HepG2 (cell line): Measurements from ENCODE around the gene MIF4GD. TPM values are rescaled to one million over a fixed set of nuclear protein-coding genes. Genes with fewer than 3 reads are reported as not detected.

Experiments used
- AGO1 ChIP-seq: fragments of 200-400 bp; formaldehyde crosslinking; IDR thresholded peaks from 2 replicates; pipeline ENCODE4 v1.6.1; 2017; ENCODE audit warnings: mild to moderate bottlenecking, low read depth, low read length, moderate library complexity; ENCODE audit not compliant: poor library complexity, severe bottlenecking
- ATF7 ChIP-seq, 2 experiments: fragments of 450-650 bp in 1 of 2; sonication (generic) in 1 of 2; formaldehyde crosslinking in 1 of 2; IDR thresholded peaks; 2 replicates each; pipeline versions ENCODE4 v1.4.0 to v1.6.1; 2016 to 2020; ENCODE audit warnings: antibody characterized with exemption in 1 of 2, mild to moderate bottlenecking in 1 of 2, missing genetic modification reagents in 1 of 2
- CCAR2 ChIP-seq: fragments of 200-400 bp; formaldehyde crosslinking; optimal IDR thresholded peaks from 2 replicates; pipeline ENCODE3; 2018; ENCODE audit warnings: low read depth, mild to moderate bottlenecking, low read length, moderate library complexity
- ETV5 ChIP-seq: IDR thresholded peaks from 2 replicates; pipeline ENCODE4 v1.6.1; 2018; ENCODE audit warnings: missing biosample characterization, missing genetic modification reagents, inconsistent platforms, borderline replicate concordance
- KDM2A ChIP-seq: sonication (generic); formaldehyde crosslinking; IDR thresholded peaks from 2 replicates; pipeline ENCODE4 v1.4.0; 2020; ENCODE audit warnings: low read depth, missing genetic modification reagents, borderline replicate concordance
- NCOR1 ChIP-seq: fragments of 200-600 bp; sonication (generic); IDR thresholded peaks from 2 replicates; pipeline ENCODE4 v1.7.0; 2017; ENCODE audit warnings: antibody characterized with exemption, low read length, borderline replicate concordance
- NFIC ChIP-seq: IDR thresholded peaks from 2 replicates; pipeline ENCODE4 v1.6.1; 2012; ENCODE audit warnings: mild to moderate bottlenecking, low read length, inconsistent platforms
- RNF219 ChIP-seq: sonication (generic); formaldehyde crosslinking; IDR thresholded peaks from 2 replicates; pipeline ENCODE4 v1.5.0; 2020; ENCODE audit warnings: mild to moderate bottlenecking, missing genetic modification reagents
- SETDB1 ChIP-seq: sonication (generic); formaldehyde crosslinking; IDR thresholded peaks from 2 replicates; pipeline ENCODE4 v1.5.1; 2020; ENCODE audit warnings: missing genetic modification reagents, mild to moderate bottlenecking, borderline replicate concordance
- SIN3A ChIP-seq: IDR thresholded peaks from 2 replicates; pipeline ENCODE4 v1.6.1; 2011; ENCODE audit warnings: low read depth, mild to moderate bottlenecking, control low read depth, low read length, borderline replicate concordance
- WIZ ChIP-seq: sonication (generic); formaldehyde crosslinking; IDR thresholded peaks from 2 replicates; pipeline ENCODE4 v1.5.1; 2020; ENCODE audit warnings: mild to moderate bottlenecking, missing genetic modification reagents
- ZFX ChIP-seq: sonication (generic); formaldehyde crosslinking; IDR thresholded peaks from 2 replicates; pipeline ENCODE4 v1.4.0; 2020; ENCODE audit warnings: mild to moderate bottlenecking, low read depth, missing genetic modification reagents, moderate library complexity
- ZHX2 ChIP-seq, 2 experiments: sonication (generic) in 1 of 2; formaldehyde crosslinking in 1 of 2; IDR thresholded peaks; 2 replicates each; pipeline versions ENCODE4 v1.6.1 to v1.9.0; 2014 to 2022; ENCODE audit warnings: antibody characterized with exemption in 1 of 2, borderline replicate concordance in 1 of 2, inconsistent platforms in 1 of 2, low read depth in 1 of 2, missing genetic modification reagents in 1 of 2
- ZNF253 ChIP-seq: sonication (generic); formaldehyde crosslinking; IDR thresholded peaks from 2 replicates; pipeline ENCODE4 v1.8.0; 2022; ENCODE audit warnings: mild to moderate bottlenecking, missing genetic modification reagents, borderline replicate concordance
- ZNF263 ChIP-seq: sonication (generic); formaldehyde crosslinking; IDR thresholded peaks from 2 replicates; pipeline ENCODE4 v1.4.0; 2020; ENCODE audit warnings: missing genetic modification reagents
- ZNF326 ChIP-seq: sonication (generic); formaldehyde crosslinking; IDR thresholded peaks from 2 replicates; pipeline ENCODE4 v1.4.0; 2020; ENCODE audit warnings: missing genetic modification reagents, borderline replicate concordance
- ZNF331 ChIP-seq: sonication (generic); formaldehyde crosslinking; IDR thresholded peaks from 2 replicates; pipeline ENCODE4 v1.4.0; 2020; ENCODE audit warnings: missing genetic modification reagents
- ZNF549 ChIP-seq: sonication (generic); formaldehyde crosslinking; IDR thresholded peaks from 2 replicates; pipeline ENCODE4 v1.5.0; 2020; ENCODE audit warnings: missing genetic modification reagents
- polyA plus RNA-seq, 8 experiments: library from polyadenylated mRNA; depleted of rRNA in 3 of 8; stranded (reverse) in 7 of 8; unstranded in 1 of 8; fragments of >200 nt; fragmentation: Illumina TruSeq in 4 of 8; extraction: Trizol in 4 of 8; gene quantifications; 2 replicates each; pipeline versions ENCODE4 v1.2.1 to v1.2.3, GENCODE V29; 2011 to 2016; ENCODE audit warnings: low read depth in 4 of 8, missing spikeins in 1 of 8, mixed read lengths in 1 of 8; ENCODE audit not compliant: insufficient read depth in 1 of 8
- total RNA-seq, 5 experiments: library from RNA; depleted of rRNA; stranded (reverse); fragments of >200 nt; fragmentation: Illumina TruSeq; extraction: Trizol; gene quantifications; 2 replicates each; pipeline ENCODE4 v1.2.3, GENCODE V29; 2016; ENCODE audit warnings: low read depth in 1 of 5
- TF ChIP-seq, protein P1 (sequence below): sonication (generic); formaldehyde crosslinking; IDR thresholded peaks from 2 replicates; pipeline ENCODE4 v1.4.0; 2020; ENCODE audit warnings: missing genetic modification reagents

Gene MIF4GD
- total and polyA plus RNA-seq, 2 of the 13 experiments (the other 11 are each of a cell fraction or from before 2014, with no cell fraction given) = 14.0 to 28.0 TPM

DNA sequence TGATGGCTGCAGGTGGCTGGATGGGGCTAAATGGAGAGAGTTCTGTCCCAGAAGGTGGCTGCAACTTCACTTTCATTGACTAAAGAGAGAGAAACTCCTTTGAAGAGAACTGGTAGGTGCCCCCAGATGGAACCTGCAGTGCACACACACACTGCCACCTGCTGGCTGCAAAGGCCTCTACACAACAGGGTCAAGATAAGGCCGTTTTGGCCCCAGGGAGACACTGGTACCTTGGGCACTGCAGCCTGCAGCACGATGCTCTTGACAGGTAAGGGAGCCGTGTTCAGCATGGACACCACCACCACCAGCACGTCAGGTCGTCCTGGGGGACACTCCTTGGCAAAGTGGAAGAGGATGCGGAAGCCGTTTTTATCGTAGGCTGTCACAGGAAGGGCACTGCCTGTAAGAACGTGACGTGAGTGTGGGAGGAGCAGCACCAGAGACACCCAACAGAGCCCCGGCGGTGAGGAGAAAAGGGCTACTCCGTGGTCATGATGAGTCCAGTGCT lies 32.3 kb downstream of the MIF4GD start (continued):
- TF ChIP-seq RNF219 (CRISPR knock-in tag) = no peak
- 0 out of 2 replicates have a peak, but pooled peaks have one; percentile 8 for TF ChIP-seq ZNF331 (CRISPR knock-in tag)
- TF ChIP-seq, protein P1, sequence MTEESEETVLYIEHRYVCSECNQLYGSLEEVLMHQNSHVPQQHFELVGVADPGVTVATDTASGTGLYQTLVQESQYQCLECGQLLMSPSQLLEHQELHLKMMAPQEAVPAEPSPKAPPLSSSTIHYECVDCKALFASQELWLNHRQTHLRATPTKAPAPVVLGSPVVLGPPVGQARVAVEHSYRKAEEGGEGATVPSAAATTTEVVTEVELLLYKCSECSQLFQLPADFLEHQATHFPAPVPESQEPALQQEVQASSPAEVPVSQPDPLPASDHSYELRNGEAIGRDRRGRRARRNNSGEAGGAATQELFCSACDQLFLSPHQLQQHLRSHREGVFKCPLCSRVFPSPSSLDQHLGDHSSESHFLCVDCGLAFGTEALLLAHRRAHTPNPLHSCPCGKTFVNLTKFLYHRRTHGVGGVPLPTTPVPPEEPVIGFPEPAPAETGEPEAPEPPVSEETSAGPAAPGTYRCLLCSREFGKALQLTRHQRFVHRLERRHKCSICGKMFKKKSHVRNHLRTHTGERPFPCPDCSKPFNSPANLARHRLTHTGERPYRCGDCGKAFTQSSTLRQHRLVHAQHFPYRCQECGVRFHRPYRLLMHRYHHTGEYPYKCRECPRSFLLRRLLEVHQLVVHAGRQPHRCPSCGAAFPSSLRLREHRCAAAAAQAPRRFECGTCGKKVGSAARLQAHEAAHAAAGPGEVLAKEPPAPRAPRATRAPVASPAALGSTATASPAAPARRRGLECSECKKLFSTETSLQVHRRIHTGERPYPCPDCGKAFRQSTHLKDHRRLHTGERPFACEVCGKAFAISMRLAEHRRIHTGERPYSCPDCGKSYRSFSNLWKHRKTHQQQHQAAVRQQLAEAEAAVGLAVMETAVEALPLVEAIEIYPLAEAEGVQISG (CRISPR knock-in tag) = peak; percentile 61; the same call in 1 of the 2 replicates
- TF ChIP-seq CCAR2 = no peak
- peak; percentile 17; the same call in 1 of the 2 replicates for TF ChIP-seq KDM2A (CRISPR knock-in tag)
- no peak for TF ChIP-seq NFIC
- no peak for TF ChIP-seq SETDB1 (CRISPR knock-in tag)
- TF ChIP-seq ETV5 (CRISPR knock-in tag) = no peak
- TF ChIP-seq ZHX2 (IDR thresholded peaks at IDR 0.05; ENCODE audit: low read depth) = no peak
- no peak for TF ChIP-seq ZHX2 (CRISPR knock-in tag; IDR thresholded peaks at IDR 0.05; ENCODE audit: borderline replicate concordance)
- no peak for TF ChIP-seq ZNF326 (CRISPR knock-in tag)
- TF ChIP-seq ZNF549 (CRISPR knock-in tag) = no peak
- no peak for TF ChIP-seq NCOR1
- no peak for TF ChIP-seq SIN3A
- no peak; the same call in 1 of the 2 replicates for TF ChIP-seq WIZ (CRISPR knock-in tag)
- no peak for TF ChIP-seq ZNF253 (CRISPR knock-in tag)
- no peak for TF ChIP-seq AGO1
- TF ChIP-seq ZNF263 (CRISPR knock-in tag) = no peak
- TF ChIP-seq ATF7 (IDR thresholded peaks at IDR 0.05) = no peak
- TF ChIP-seq ATF7 (CRISPR knock-in tag; IDR thresholded peaks at IDR 0.05) = no peak
- no peak for TF ChIP-seq ZFX (CRISPR knock-in tag)
